ENCODE measurements around the gene TMED1. TPM values are rescaled to one million over a fixed set of nuclear protein-coding genes. Genes with fewer than 3 reads are reported as not detected.

TMED1 gene
- total and polyA plus RNA-seq, 11 donors: 27.0 to 76.5 (median 35.8) TPM

DNA sequence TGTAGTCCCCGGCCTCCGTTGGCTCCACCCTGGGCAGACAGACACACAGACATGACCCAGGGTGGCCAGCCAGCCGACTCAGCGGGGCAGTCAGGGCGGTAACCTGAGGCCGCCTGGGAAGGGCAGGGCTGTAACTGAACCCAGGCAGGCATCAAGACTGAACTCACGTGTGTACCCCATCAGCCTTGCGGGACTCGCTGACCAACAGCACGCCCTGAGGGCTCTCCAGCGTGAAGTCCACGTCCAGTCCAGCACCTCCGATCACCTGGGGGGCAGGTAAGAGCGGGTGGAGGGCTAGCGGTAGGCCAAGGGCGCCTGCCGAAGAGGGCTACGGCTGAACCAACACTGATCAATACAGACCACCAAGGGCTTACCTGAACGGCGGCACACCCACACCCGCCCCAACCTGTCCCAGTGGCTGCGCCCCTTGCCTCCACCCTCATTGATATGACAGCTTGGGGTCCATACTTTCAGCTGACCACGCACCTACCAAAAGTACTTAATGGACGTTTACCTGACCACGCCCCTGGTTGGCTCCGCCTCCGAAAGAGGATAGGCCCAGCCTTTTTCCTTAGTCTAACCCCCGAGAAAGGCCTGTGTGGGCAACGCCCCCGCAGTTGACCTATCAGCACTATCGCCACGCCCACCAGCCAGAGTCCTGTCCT is 791 bp downstream of the TMED1 start:
- Histone ChIP-seq H3K9me3 (peaks cover 0 to 8% (median 0%) of the 10 kb centered on the region in 12 donors), H3K4me1 (peaks cover 0 to 16% (median 9%) of the 10 kb centered on the region in 12 donors), H3K27me3 (no peaks in the 10 kb centered on the region), H3K4me3 (peak overlapping the region in 10 of 12 donors; percentile 48 to 96 (median 75)), H3K36me3 (peaks cover 0 to 45% (median 35%) of the 10 kb centered on the region in 9 donors), H3K27ac (peak overlapping the region in 11 of 12 donors; percentile 77 to 100 (median 98))
- TF ChIP-seq POLR2A (IDR thresholded peaks at IDR 0.05): no peak
- TF ChIP-seq, protein P1, sequence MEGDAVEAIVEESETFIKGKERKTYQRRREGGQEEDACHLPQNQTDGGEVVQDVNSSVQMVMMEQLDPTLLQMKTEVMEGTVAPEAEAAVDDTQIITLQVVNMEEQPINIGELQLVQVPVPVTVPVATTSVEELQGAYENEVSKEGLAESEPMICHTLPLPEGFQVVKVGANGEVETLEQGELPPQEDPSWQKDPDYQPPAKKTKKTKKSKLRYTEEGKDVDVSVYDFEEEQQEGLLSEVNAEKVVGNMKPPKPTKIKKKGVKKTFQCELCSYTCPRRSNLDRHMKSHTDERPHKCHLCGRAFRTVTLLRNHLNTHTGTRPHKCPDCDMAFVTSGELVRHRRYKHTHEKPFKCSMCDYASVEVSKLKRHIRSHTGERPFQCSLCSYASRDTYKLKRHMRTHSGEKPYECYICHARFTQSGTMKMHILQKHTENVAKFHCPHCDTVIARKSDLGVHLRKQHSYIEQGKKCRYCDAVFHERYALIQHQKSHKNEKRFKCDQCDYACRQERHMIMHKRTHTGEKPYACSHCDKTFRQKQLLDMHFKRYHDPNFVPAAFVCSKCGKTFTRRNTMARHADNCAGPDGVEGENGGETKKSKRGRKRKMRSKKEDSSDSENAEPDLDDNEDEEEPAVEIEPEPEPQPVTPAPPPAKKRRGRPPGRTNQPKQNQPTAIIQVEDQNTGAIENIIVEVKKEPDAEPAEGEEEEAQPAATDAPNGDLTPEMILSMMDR (IDR thresholded peaks at IDR 0.05): no peak
- ATAC-seq: no peak
- intact Hi-C loops (cut with DNase I): no loop called here
- peak in 1 of 5 donors; percentile 59 for DNase-seq
- WGBS, 4 donors: 48 to 58% (median 52%) methylated on average over 27 to 32 of the region's 32 CpGs

DNA sequence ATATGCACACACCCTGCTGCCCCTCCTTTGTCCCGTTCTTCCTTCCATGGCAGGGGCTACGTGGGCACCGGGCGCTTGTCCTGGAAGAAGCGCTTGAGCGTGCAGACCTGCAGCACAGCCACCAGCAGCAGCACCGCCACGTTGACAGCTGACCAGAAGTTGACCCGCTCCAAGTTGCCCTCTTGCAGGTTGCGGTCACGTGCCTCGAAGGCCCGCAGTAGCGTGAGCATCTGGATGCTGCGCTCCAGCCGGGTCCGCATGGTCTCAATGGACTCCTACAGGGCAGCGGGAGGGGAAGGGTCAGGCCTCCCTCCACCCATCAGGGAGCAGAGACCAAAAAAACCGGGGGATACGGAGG is 3.1 kb downstream of the TMED1 start:
- DNase-seq: no peak
- H3K27me3 ChIP-seq: no peaks in the 10 kb centered on the region
- no peak overlapping the region for H3K27ac ChIP-seq
- H3K4me1 ChIP-seq: peaks cover 0 to 16% (median 9%) of the 10 kb centered on the region in 12 donors
- no peak for ATAC-seq
- intact Hi-C loops (cut with DNase I): no loop called here
- 70 to 82% (median 80%) methylated on average over 17 to 20 of the region's 20 CpGs for WGBS, 4 donors
- peaks cover 0 to 65% (median 54%) of the 10 kb centered on the region in 9 donors for H3K36me3 ChIP-seq
- no peak overlapping the region for H3K4me3 ChIP-seq
- TF ChIP-seq POLR2A (IDR thresholded peaks at IDR 0.05): no peak
- TF ChIP-seq, protein P1 (IDR thresholded peaks at IDR 0.05): no peak
- H3K9me3 ChIP-seq: peaks cover 0 to 8% (median 0%) of the 10 kb centered on the region in 12 donors

DNA sequence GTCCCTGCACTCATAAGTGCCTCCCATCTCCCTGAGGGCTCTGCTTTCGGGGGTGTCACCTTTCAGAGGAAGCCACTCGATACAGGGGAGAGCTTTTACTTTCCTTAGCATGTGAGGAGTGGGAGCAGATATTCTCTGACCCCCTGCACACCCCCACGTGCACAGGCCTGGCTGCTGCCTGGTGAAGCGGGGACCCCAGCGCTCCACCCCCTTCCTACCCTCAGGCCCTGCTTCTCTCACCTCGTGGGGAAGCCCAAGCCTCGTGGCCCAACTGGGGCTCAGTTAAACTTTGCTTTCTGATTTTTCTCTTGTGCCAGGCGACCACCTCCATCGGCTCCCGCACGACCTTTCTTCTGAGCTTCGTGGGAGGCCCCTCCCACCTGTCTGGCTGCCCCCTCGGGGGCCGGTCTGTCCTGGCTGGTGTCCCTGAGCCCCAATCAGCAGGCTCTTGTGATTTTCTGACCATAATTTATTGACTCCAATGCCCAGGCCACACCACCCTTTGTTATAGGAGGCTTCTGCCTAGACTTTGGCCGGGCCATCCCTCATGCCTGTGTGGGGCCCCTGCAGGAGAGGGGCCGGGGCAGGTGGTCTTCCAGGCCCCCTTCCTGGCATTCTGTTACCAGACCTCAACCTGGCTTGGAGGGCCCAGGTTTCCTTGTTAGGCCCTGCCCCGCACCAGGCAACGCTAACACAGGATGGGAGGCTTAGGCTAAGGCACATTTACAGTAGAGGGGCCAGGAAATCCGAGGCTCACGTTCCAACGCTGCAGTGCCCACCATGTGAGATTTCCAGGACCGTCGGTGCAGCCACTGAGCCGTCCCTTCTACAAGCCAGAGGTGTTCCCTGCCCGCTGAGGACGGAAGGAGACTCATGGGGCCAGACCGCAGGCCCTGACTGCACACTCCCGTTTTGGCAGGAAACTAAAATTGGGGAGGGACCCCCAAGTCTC is 3.7 kb downstream of the TMED1 start:
- H3K4me1 ChIP-seq: peaks cover 0 to 16% (median 9%) of the 10 kb centered on the region in 12 donors
- intact Hi-C loops (cut with DNase I): no loop called here
- H3K4me3 ChIP-seq: no peak overlapping the region
- peaks cover 0 to 72% (median 60%) of the 10 kb centered on the region in 9 donors for H3K36me3 ChIP-seq
- peaks cover 0 to 8% (median 0%) of the 10 kb centered on the region in 12 donors for H3K9me3 ChIP-seq
- 70 to 81% (median 78%) methylated on average over 15 to 28 of the region's 28 CpGs for WGBS, 4 donors
- ATAC-seq (no peak), DNase-seq (no peak)
- TF ChIP-seq POLR2A (IDR thresholded peaks at IDR 0.05): no peak
- TF ChIP-seq, protein P1 (IDR thresholded peaks at IDR 0.05): no peak
- no peaks in the 10 kb centered on the region for H3K27me3 ChIP-seq
- H3K27ac ChIP-seq: no peak overlapping the region

Measured in heart left ventricle (tissue), 16 donors.